Neuronal stem cell (in vitro differentiated cells): ENCODE measurements around the gene VAC14.

ENCODE experiments used
- DNase-seq: peaks from one replicate; pipeline ENCODE4 v3.0.0-alpha.2; 2013; ENCODE audit warnings: low spot score
- H2AFZ ChIP-seq: one replicate; pipeline ENCODE4 v1.6.1; 2013; ENCODE audit warnings: mild to moderate bottlenecking, low read length, inconsistent platforms
- H2AK5ac ChIP-seq: 2 replicates; pipeline ENCODE4 v1.6.1; 2013; ENCODE audit warnings: low read depth, mild to moderate bottlenecking, inconsistent platforms, low read length, moderate library complexity, mixed read lengths
- H2BK120ac ChIP-seq: 2 replicates; pipeline ENCODE4 v1.6.1; 2013; ENCODE audit warnings: low read depth, mild to moderate bottlenecking, inconsistent platforms, low read length, moderate library complexity, mixed read lengths
- H2BK12ac ChIP-seq: one replicate; pipeline ENCODE4 v1.6.1; 2013; ENCODE audit warnings: low read length, inconsistent platforms
- H2BK15ac ChIP-seq: 2 replicates; pipeline ENCODE4 v1.6.1; 2013; ENCODE audit warnings: mild to moderate bottlenecking, low read length, inconsistent platforms, mixed read lengths
- H2BK5ac ChIP-seq: one replicate; pipeline ENCODE4 v1.6.1; 2013; ENCODE audit warnings: inconsistent platforms, mild to moderate bottlenecking, low read length, moderate library complexity
- H3K14ac ChIP-seq: one replicate; pipeline ENCODE4 v1.6.1; 2013; ENCODE audit warnings: low read length, inconsistent platforms
- H3K18ac ChIP-seq: 2 replicates; pipeline ENCODE4 v1.6.1; 2013; ENCODE audit warnings: low read length, inconsistent platforms
- H3K23ac ChIP-seq: 2 replicates; pipeline ENCODE4 v1.6.1; 2013; ENCODE audit warnings: low read depth, mild to moderate bottlenecking, mixed read lengths, low read length, inconsistent platforms; ENCODE audit not compliant: poor library complexity
- H3K27ac ChIP-seq: replicated peaks from 3 replicates; pipeline ENCODE4 v1.5.1; 2013; ENCODE audit warnings: low read length, inconsistent platforms
- H3K27me3 ChIP-seq, 3 experiments: 2 replicates each; pipeline ENCODE4 v1.6.1; 2013; ENCODE audit warnings: low read length in 3 of 3, mild to moderate bottlenecking in 2 of 3, inconsistent platforms in 1 of 3, low read depth in 1 of 3, mixed read lengths in 1 of 3, moderate library complexity in 1 of 3; ENCODE audit not compliant: control insufficient read depth in 3 of 3, insufficient read depth in 3 of 3
- H3K36me3 ChIP-seq, 2 donors: replicated peaks in 1 of 2; 2 replicates each; pipeline ENCODE4 v1.6.1; 2013; ENCODE audit warnings: low read length in 2 of 2; ENCODE audit not compliant: control insufficient read depth in 2 of 2, insufficient read depth in 2 of 2
- H3K4ac ChIP-seq: 2 replicates; pipeline ENCODE4 v1.6.1; 2013; ENCODE audit warnings: inconsistent platforms, mild to moderate bottlenecking, low read length, moderate library complexity
- H3K4me1 ChIP-seq, 2 donors: 1 replicate in 1 of 2; 2 replicates in 1 of 2; pipeline ENCODE4 v1.6.1; 2013; ENCODE audit warnings: low read length in 2 of 2, low read depth in 1 of 2; ENCODE audit not compliant: control insufficient read depth in 2 of 2, insufficient read depth in 1 of 2
- H3K4me2 ChIP-seq: one replicate; pipeline ENCODE4 v1.6.1; 2013; ENCODE audit warnings: mild to moderate bottlenecking, low read length, inconsistent platforms; ENCODE audit not compliant: insufficient read depth, poor library complexity, severe bottlenecking
- H3K4me3 ChIP-seq, 2 donors: 2 replicates each; pipeline ENCODE4 v1.5.1; 2013; ENCODE audit warnings: low read length in 2 of 2, mild to moderate bottlenecking in 2 of 2, inconsistent platforms in 1 of 2, moderate library complexity in 1 of 2
- H3K79me1 ChIP-seq: one replicate; pipeline ENCODE4 v1.6.1; 2013; ENCODE audit warnings: low read depth, mild to moderate bottlenecking, inconsistent platforms, low read length, moderate library complexity
- H3K9ac ChIP-seq: one replicate; pipeline ENCODE4 v1.6.1; 2013; ENCODE audit warnings: mild to moderate bottlenecking, low read depth, low read length, inconsistent platforms; ENCODE audit not compliant: poor library complexity
- H3K9me3 ChIP-seq, 2 donors: replicated peaks in 1 of 2; 2 replicates each; pipeline versions ENCODE3 to v1.6.1; 2013; ENCODE audit warnings: low read length in 2 of 2, mild to moderate bottlenecking in 2 of 2, inconsistent platforms in 1 of 2, low read depth in 1 of 2, mixed read lengths in 1 of 2, moderate library complexity in 1 of 2; ENCODE audit not compliant: control insufficient read depth in 2 of 2, insufficient read depth in 1 of 2
- H4K8ac ChIP-seq: one replicate; pipeline ENCODE4 v1.6.1; 2013; ENCODE audit warnings: low read depth, mild to moderate bottlenecking, inconsistent platforms, low read length, moderate library complexity
- H4K91ac ChIP-seq: one replicate; pipeline ENCODE4 v1.6.1; 2013; ENCODE audit warnings: low read length, low read depth, mild to moderate bottlenecking, inconsistent platforms; ENCODE audit not compliant: poor library complexity
- WGBS, 2 donors: extraction: QIAGEN DNeasy Blood & Tissue Kit; methylation state at CpG; one replicate each; pipeline ENCODE4 v1.1.7; 2013; ENCODE audit warnings: missing lambda C conversion rate in 2 of 2, mixed read lengths in 1 of 2; ENCODE audit not compliant: insufficient read length in 2 of 2, insufficient replicate concordance in 1 of 2; ENCODE audit errors: extremely low coverage in 2 of 2; 5-methylcytosine and 5-hydroxymethylcytosine counted together

The VAC14 gene

DNA sequence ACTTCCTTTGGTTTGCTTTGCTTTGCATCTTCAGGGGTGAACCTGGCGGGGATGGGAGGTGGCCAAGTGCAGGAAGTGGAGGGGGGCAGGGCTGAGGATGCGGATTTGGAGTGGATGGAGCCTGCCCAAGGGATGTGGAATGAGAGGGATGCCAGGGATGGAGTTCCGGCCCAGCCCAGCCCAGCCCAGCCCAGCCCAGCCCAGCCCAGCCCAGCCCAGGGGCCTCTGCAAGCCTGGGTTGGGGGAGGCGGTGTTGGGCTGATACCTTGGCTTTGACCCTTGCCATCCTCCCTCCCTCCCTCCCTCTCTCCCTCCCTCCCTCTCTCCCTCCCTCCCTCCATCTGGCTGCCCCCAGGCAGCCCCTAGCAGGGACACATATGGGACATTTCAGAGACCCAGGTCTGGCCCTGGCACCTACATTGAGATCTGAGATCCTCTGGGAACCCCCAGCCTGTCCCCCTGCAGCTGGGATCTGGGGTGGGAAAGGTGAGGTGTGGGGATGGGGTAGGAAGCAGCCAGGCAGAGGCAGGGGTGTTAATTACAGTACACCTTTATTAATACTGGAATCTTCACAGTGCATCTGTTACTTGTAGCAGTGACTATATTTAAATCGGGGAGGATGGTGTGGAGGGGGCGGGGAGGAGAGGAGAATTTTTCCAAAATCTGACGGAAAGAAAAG, 140.1 kb downstream of the VAC14 start:
- no peak for DNase-seq
- no peak overlapping the region for H3K4ac ChIP-seq
- peaks cover 14 to 36% of the 10 kb centered on the region in 2 donors for H3K36me3 ChIP-seq
- H3K18ac ChIP-seq, result no peak overlapping the region
- no peak overlapping the region for H3K9ac ChIP-seq
- no peak overlapping the region for H2BK5ac ChIP-seq
- no peaks in the 10 kb centered on the region for H3K27me3 ChIP-seq
- no CpG with 5 or more reads among the region's 7 CpGs for WGBS, 2 donors
- H3K23ac ChIP-seq, result no peak overlapping the region
- no peak overlapping the region for H2BK12ac ChIP-seq
- no peak overlapping the region for H3K4me3 ChIP-seq
- no peak overlapping the region for H4K91ac ChIP-seq
- no peak overlapping the region for H3K27ac ChIP-seq
- no peaks in the 10 kb centered on the region for H3K9me3 ChIP-seq
- H2AK5ac ChIP-seq, result no peak overlapping the region
- no peak overlapping the region for H3K4me2 ChIP-seq
- H2AFZ ChIP-seq, result no peak overlapping the region
- no peak overlapping the region for H2BK15ac ChIP-seq
- no peak overlapping the region for H4K8ac ChIP-seq
- H3K4me1 ChIP-seq, result no peaks in the 10 kb centered on the region
- no peak overlapping the region for H3K14ac ChIP-seq
- H3K79me1 ChIP-seq, result peaks cover 7% of the 10 kb centered on the region
- H2BK120ac ChIP-seq, result no peak overlapping the region

DNA sequence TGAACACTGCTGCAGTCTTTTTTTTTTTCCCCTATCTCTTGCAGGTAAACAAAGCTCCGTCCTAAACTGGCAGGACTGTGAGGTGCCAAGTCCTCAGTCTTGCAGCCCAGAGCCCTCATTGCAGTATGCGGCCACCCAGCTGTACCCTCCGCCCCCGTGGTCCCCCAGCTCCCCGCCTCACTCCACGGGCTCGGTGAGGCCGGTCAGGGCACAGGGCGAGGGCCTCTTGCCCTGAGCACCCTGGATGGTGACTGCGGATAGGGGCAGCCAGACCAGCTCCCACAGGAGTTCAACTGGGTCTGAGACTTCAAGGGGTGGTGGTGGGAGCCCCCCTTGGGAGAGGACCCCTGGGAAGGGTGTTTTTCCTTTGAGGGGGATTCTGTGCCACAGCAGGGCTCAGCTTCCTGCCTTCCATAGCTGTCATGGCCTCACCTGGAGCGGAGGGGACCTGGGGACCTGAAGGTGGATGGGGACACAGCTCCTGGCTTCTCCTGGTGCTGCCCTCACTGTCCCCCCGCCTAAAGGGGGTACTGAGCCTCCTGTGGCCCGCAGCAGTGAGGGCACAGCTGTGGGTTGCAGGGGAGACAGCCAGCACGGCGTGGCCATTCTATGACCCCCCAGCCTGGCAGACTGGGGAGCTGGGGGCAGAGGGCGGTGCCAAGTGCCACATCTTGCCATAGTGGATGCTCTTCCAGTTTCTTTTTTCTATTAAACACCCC, 140.8 kb downstream of the VAC14 start:
- no peaks in the 10 kb centered on the region for H3K4me1 ChIP-seq
- H2BK5ac ChIP-seq, result no peak overlapping the region
- no peak overlapping the region for H2AK5ac ChIP-seq
- H3K27ac ChIP-seq, result no peak overlapping the region
- no peak for DNase-seq
- no peak overlapping the region for H2BK12ac ChIP-seq
- no peaks in the 10 kb centered on the region for H3K9me3 ChIP-seq
- no peak overlapping the region for H3K9ac ChIP-seq
- H3K23ac ChIP-seq, result peak overlapping the region; percentile 90
- H3K4me3 ChIP-seq, result no peak overlapping the region
- no peak overlapping the region for H2AFZ ChIP-seq
- no peak overlapping the region for H2BK15ac ChIP-seq
- no peak overlapping the region for H3K14ac ChIP-seq
- peaks cover 8 to 29% of the 10 kb centered on the region in 2 donors for H3K36me3 ChIP-seq
- H3K27me3 ChIP-seq, result no peaks in the 10 kb centered on the region
- no peak overlapping the region for H4K91ac ChIP-seq
- H3K4ac ChIP-seq, result no peak overlapping the region
- no peak overlapping the region for H2BK120ac ChIP-seq
- WGBS, 2 donors, result no CpG with 5 or more reads among the region's 16 CpGs
- H3K4me2 ChIP-seq, result no peak overlapping the region
- H3K18ac ChIP-seq, result no peak overlapping the region
- H3K79me1 ChIP-seq, result peaks cover 4% of the 10 kb centered on the region
- no peak overlapping the region for H4K8ac ChIP-seq

DNA sequence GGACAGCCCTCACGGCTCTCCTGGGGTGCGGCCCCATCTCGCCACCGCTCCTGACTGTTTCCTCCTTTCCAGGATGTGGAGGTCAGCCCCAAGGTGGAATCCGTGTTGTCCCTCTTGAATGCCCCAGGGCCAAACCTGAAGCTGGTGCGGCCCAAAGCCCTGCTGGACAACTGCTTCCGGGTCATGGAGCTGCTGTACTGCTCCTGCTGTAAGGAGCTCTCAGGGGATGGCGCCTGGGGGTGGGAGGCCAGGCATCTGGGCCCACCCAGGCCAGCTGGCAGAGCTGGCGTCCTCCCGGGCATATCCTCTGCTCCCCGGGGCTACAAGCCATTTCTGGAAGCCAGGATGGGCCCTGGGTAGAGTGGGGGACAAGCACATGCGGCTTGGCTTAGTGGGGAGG, 141.4 kb downstream of the VAC14 start:
- Histone ChIP-seq H2AK5ac (no peak overlapping the region), H3K36me3 (peaks cover 3 to 24% of the 10 kb centered on the region in 2 donors), H3K9ac (no peak overlapping the region), H2BK5ac (no peak overlapping the region), H4K8ac (no peak overlapping the region), H2BK15ac (no peak overlapping the region), H3K27ac (no peak overlapping the region), H2BK120ac (no peak overlapping the region), H3K4ac (no peak overlapping the region), H3K23ac (no peak overlapping the region), H3K4me3 (no peak overlapping the region), H3K79me1 (peaks cover 3% of the 10 kb centered on the region), H3K4me1 (no peaks in the 10 kb centered on the region), H4K91ac (no peak overlapping the region), H3K18ac (no peak overlapping the region), H3K4me2 (no peak overlapping the region), H2BK12ac (no peak overlapping the region), H2AFZ (no peak overlapping the region), H3K27me3 (no peaks in the 10 kb centered on the region), H3K9me3 (no peaks in the 10 kb centered on the region), H3K14ac (no peak overlapping the region)
- WGBS, 2 donors, result no CpG with 5 or more reads among the region's 12 CpGs
- no peak for DNase-seq

DNA sequence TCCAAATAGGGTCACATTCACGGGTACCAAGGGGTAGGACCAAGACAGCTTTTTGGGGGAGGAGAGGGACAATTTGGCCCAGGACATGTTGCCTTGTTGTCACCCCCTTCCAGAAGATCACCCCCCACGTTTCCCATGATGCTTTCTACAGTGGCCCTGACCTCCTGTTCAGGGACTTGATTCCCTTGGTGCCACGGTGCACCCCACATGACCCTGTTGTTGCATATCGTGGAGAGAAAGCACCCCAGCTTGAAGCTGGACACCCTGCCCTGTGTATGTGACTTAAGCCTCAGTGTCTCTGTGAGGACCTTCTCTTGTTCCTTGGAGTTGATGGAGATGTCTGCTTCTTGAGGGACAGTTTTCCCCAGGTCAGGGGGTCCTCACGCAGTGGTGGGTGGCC, 142.0 kb downstream of the VAC14 start:
- Histone ChIP-seq H3K23ac (no peak overlapping the region), H3K18ac (no peak overlapping the region), H3K79me1 (peaks cover 2% of the 10 kb centered on the region), H2BK120ac (no peak overlapping the region), H3K4me1 (no peaks in the 10 kb centered on the region), H3K27me3 (no peaks in the 10 kb centered on the region), H4K8ac (no peak overlapping the region), H2AK5ac (no peak overlapping the region), H2BK5ac (no peak overlapping the region), H3K14ac (no peak overlapping the region), H2BK15ac (no peak overlapping the region), H4K91ac (no peak overlapping the region), H3K4ac (no peak overlapping the region), H3K9ac (no peak overlapping the region), H2BK12ac (no peak overlapping the region), H3K36me3 (peaks cover 0 to 18% of the 10 kb centered on the region in 2 donors), H3K9me3 (no peaks in the 10 kb centered on the region), H3K4me2 (no peak overlapping the region), H2AFZ (no peak overlapping the region), H3K4me3 (no peak overlapping the region), H3K27ac (no peak overlapping the region)
- DNase-seq, result no peak
- no CpG with 5 or more reads among the region's 5 CpGs for WGBS, 2 donors
